Dedifferentiated amniotic fluid mesenchymal stem cell (primary cell): ENCODE results near the gene SLC28A1.
"Not testable (repeated sequence)": the region's sequence is repeated elsewhere in the genome, so short reads cannot be mapped to it uniquely, and the experiment has no call there.

Experiments
- DNase-seq: peaks from one replicate; pipeline ENCODE4 v3.0.0-alpha.2; 2016; ENCODE audit errors: extremely low spot score

SLC28A1 gene

DNA sequence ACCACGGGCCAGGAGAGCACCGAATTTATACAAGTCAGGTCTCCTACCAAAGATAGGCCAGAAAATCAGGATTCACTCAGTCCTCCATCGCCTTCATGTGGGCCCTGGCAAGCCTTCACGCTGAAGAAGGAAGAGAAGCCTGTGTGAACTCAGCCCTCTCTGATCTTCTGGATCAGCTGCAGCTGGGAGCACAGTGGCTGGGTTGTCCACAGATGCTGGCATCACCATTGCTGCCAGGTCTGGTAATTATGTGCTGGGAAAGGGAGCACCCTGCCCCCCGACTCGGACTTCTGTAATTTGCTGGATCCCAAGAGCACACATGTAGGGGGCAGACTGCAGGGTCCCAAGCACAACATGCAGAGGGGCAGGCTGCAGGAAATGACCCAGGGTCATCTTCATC is 84.8 kb downstream of the SLC28A1 start:
- no peak for DNase-seq

DNA sequence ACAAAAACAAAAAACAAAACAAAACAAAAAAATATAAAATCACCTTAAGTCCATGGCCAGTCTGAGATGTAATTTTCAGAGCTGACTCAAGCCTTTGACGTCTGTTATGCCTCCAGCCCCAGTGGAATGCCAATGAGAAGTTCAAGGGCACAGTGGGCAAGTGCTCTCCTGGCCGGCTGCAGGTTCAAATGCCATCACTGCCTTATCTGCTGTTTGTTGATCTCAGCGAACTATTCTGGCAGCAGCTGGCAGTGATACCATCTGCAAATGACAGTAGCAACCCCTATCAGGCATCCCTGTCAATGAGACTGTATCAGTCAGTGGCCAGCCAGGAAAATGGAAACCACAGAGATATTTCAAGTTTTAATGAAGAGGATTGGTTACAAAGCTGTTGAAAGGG is 86.4 kb downstream of the SLC28A1 start:
- no peak for DNase-seq

DNA sequence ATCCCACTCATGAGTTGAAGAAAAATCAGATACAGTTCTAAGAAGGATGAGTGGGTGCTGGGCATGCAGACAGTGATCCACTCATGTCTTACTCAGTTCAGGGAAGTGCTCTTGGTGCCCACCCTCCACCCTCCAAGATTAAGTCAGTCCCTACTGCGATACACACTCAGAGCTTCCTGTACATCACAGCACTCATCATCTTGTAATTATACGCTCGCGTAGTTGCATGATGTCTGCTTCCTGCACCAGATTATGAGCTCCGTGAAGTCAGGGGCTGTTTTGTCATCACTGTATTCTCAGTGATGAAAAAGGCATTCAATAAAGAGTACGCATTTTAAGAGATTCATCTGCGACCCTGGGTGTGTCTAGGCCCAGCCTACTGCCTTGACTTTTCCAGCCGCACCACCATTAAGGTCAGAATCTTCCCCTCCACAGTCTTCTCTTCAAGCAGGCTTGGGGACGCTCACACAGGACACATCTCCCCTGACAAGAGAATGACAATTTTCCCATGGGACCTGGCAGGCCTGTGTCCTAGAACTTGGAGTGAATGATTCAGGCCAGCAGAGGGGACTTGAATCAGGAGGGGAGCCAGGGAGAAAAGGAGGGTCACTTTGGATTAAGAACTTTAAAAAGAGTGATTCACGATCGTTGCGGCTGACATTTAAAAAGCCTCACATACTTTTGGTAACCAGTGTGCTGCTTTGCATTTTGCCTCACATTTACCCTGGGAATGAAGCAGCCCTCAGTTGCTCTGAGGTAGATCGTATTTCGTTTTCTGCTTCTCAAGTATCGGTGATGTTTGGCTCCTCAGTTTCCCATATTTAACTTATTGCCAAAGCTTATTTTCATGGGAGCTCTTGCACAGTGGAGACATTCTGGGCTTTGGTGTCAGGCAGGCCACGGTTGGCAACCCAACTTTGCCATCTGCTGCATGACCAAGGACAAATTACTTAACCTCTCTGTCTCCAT is 89.3 kb downstream of the SLC28A1 start:
- no peak for DNase-seq

DNA sequence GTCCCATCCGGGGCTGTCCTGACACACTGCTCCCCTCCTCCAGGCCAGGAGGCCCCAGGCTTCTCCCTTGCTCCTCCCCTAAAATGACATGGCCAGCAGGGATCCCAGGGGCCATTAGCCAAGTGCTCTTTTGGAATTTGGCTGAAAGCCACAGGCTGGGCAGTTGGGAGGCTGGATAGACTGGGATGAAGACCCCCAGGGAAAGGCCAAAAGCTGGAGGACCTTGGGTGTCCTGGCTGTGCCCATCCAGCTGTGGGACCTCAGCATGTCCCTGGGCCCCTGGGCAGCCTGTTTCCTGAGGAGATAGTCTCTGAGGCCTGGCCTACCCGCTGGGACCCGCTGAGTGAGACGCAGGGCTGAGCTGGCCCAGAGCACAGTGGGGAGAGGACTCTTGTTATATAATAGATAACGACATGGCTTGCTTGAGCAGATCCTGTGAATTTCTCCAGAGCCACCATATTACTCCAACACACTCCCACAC is 91.4 kb downstream of the SLC28A1 start:
- DNase-seq, result no peak

DNA sequence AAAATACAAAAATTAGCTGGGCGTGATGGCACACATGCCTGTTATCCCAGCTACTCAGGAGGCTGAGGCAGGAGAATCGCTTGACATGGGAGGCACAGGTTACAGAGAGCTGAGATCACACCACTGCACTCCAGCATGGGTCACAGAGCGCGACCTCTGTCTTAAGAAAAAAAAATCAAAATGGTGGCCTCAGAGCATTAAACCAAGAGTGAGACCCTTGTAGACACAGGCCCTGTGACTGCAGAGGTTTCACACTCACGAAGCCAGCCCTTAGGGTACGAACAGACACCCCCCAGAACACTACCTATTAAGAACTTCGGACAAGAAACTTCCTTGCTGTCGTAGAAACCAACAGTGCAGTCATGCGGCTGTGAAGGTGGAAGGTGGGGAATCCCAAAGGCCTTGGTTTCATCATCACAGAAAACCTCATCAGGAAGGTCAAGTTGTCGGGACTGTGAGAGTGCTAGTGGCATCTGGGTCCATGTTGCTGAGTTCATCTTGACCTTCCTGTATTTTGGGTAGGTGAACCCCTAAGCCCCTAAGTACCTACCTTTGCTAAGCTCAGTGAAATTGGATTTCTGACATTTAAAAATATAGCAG is 92.4 kb downstream of the SLC28A1 start:
- no peak for DNase-seq

DNA sequence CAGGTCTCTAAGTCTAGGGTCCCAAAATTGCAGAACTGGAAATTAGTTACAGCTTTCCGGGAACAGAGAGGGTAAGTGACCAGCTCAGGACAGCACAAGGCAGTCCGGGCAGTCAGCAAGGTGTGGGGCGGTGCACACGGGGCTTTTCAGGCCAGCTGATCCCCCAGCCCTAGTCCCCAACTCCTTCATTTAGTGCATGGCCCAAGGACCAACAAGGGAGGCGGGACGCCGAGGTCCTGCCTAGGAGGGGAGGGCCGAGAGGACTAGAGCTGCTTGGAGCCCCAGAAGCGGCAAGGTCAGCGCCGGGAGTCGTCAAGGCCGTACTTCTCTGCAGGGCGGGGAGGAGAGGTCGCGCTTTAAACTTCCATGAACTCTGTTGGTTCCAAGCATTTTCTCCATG is 95.2 kb downstream of the SLC28A1 start:
- no peak for DNase-seq

DNA sequence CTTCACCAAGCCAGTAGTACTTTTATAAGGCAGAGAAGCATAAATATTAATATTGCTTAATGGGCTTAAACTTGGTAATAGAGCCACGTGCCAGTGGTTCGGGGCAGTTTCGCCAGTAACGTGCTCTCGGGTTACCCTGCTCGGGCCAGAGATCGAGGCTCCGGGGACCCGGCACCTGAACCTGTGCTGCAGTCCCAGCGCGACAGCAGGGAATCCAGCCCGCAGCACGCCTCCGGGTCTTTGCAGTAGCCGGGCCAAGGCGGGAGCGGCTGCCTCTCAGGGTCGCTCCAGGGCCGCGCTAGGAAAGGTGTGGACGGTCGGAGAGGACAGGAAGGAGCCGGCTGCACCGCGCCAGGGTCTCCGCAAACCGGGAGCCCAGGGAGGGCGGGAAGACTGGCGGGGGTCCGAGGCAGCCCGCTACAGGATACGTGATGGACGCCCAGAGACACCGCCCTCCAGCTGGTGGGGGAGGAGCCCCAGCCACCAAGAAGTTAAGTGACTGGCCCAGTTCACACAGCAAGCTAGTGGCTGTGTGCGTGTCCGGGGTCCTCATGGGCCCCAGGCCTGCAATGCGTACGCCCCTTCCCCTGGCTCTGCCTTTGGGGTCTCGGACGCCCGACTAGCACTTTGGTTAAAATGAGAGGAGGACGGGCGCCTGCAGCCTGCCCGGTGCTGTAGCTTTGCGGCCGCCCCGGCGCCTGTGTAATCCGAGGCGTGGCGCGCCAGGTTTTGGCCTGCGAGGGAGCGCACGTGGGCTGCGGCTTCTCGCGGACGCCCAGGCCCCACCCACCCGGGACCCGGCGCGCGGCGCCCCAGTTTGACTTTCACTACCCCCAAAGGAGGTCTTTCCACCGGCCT is 96.0 kb downstream of the SLC28A1 start:
- DNase-seq, result peak; percentile 54

DNA sequence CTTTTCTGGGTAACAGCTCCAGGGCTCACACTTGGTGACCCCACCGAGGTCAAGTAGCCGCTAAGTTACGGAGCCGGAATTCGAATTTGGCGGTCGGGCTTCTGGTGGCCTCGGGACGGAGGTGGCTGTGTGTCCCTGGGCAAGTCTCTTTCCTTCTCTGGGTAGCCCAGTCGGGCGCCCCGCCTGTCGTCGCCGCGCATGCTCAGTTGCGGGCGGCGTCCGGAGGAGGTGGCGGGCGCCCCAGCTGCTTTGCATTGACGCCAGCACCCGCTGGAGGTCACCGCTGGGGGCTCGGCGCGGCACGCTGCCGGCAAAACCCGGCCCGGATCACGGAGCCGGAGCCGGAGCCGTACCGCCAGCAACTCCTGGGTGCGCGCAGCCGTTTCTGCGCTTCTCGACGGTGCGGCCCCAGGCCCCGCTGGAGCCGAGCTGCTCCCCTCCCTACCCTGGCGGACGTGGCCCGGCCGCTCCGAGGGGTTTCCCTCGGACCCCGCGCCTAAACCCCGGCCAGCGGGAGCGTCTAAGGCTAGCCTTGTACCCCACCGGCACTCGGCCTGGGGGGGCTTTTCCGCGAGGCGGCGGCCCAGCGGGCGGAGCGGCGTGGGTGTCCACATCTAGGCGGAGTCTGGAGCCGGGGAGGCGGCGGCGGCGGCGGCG is 96.7 kb downstream of the SLC28A1 start:
- peak; percentile 91 for DNase-seq

DNA sequence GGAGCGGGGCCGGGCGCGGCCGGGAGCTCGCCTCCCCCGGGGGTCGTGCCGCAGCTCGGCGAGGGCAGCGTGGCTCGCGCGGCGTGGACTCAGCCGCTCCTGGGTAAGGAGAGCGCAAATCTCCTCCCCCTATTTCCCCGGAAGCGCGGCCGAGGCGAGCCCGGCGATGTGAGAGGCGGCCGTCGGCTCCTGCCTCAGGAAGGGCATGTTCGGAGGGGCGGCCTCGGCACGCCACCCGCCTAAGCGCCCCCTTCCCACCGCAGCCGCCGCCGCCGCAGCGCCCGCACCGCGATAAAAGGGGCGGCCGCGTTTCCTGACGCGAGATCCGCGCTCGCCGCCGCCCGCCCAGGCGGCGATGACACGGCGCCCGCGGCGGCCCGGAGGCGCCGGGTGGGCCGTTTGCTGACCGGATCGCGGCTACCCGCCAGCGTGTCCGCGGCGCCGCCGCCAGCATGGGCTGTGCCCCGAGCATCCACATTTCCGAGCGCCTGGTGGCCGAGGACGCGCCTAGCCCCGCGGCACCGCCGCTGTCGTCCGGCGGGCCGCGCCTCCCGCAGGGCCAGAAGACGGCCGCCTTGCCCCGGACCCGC is 97.3 kb downstream of the SLC28A1 start, which contains the start of gene PDE8A:
PDE8A (plus strand) TSS at position 146 of the 590 bp plus-strand sequence; CDS start at position 453, 307 bp downstream.
- peak; percentile 15 for DNase-seq

DNA sequence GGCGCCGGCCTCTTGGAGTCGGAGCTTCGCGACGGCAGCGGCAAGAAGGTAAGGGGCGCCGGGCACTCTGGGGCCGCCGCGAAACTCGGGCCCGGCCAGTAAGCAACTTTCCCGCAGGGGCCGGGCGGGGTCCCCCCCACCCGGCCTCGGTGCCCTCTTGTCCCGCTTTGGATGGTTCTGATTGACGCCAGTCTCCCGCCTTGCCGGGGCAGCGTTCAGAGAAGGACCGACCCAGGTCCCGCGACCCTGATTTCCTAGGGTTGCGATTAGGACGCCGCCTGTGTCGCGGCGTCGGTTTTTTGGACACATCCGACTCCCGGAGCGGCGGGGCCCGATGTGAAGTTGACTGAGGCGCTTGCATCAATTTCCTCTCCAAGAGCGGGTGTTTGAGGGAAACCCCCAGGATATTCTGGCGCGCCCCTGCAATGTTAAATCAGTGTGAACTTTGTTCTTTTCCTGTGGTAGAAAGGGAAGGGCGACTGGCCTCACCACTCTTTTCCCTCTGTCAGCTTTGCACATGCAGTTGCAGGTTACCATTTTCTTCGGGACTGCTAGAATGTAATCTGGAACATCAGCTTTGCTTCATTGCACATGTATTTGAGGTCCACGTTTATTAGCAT is 97.9 kb downstream of the SLC28A1 start:
- DNase-seq, result no peak

DNA sequence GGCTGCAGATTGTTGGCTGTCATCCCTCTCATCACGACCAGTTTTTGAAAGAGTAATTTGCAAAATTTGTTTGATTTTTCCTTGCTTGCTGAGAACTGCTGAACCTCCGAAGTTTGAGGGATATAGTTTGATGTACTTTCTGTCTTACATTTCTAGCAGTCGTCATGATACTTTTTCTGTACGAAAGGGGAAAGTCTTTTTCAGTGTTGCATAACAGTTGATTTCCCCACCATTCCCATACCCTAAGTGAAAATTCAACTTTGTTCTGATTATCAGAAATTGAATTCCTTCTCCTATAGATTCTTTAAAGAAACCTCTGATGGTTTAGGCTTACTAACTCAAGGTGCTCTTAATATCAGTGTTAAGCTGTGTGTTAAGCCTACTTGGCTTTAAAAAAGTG is 98.8 kb downstream of the SLC28A1 start:
- no peak for DNase-seq

DNA sequence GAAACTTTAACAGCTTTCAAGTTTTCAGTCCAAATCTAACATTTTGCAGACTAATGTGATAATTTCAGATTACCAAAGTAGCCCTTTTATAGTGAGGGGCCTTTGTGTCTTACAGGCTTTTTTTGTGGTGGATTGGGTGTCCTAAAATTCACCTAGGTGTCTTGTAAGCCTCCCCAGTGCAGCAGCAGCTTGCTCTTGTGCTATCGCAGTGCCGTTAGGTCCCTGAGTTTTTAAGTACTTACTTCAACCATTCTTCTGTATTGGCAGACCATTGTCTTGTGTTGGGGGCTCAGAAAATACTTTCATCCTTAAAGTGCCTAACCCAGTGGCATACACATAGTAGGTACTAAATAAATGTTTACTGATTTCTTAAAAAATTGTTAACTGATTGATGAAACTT is 99.2 kb downstream of the SLC28A1 start:
- no peak for DNase-seq

DNA sequence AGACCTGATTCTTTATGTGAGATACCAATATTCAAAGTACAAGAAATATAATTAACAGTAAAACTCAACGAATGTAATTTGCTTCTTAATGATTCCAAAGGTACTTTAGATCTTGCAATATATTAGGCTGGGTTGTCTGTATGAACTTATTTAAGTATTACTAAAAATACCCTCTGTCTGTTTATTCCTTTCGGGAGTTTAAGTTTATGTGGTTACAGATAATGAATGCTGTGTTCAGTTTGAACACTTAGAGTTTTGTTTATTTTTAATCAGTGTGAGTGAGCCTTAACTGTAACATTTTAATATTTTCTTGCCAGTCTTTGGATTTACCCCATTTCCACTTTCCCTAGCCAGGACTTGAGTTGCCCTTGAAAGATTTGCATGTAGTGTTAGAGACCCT is 100.7 kb downstream of the SLC28A1 start:
- DNase-seq, result no peak

DNA sequence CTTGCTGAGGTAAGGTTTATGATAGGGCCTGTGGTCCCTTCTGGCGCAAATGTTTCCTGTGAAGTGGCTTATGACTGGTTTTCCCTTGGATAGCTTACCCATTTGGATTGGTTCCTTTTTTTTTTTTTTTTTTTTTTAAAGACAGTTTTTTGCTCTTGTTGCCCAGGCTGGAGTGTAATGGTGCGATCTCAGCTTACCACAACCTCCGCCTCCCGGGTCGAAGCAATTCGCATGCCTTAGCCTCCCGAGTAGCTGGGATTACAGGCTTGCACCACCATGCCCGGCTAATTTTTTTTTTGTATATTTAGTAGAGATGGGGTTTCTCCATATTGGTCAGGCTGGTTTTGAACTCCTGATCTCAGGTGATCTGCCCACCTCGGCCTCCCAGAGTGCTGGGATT is 102.9 kb downstream of the SLC28A1 start:
- DNase-seq, result not testable (repeated sequence)

DNA sequence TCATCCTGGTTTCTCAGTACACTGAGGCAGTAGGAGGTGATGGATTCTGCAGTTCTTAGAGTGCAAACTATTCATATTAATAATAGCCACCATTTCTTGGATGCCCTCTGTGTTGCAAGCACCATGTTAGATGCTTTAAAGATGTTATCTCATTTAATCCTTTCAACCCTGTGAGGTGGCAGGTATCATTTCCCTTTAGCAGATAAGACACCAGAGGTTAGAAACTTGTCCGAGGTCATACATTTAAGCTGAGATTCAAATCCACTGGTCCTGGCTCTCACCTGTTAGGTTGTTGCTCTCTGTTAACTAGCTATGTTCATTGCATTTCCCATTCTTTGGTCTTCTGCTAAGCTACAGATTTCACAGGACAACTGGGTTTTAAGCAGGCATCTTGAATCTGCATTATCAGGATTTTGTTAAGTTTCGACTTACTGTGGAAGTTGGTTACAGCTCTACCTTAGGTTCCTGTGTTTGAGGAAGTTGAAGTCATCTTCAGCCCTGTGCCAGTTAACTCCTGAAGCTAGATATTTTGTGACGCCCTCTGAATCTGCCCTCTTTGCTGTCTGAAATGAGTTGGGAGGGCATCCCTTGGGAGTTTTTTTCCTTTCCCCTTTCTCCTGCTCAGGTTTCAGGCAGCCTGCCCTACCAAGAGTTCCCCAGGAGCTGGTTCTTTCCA is 103.6 kb downstream of the SLC28A1 start:
- DNase-seq, result no peak

DNA sequence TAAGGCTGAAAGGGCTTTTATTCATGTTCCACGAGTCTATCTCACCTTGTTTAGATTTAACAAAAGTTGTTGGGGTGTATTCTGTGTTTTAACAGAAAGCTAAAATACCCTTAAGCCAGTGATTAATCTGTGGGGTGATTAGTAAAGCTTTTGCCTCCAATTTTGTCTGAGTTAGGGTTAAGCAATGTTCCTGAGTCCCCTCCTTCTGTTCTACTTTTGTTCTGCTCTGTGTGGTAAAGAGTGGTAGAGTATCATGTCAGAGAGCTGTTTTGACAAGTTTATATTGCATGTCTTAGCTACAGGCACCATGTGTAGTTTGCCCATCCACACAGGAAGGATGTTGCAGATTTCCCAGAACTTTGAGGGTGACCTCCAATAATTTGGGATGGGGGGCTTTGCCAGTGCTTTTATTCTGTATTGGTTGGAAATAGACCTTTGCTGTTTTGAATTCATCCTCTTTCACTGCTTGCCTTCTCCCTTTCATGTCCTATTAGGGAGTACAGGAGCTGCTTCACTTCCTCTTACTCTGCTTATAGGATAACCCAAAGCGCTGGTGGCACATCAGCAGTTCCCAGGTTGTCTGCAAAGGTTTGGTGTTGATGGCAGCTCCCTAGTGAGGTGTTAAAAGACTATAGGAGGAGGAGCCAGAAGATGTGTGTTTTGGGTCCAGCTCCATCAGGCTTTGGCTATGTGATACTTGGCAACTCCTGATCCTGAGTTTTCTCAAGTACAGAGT is 104.6 kb downstream of the SLC28A1 start:
- no peak for DNase-seq

DNA sequence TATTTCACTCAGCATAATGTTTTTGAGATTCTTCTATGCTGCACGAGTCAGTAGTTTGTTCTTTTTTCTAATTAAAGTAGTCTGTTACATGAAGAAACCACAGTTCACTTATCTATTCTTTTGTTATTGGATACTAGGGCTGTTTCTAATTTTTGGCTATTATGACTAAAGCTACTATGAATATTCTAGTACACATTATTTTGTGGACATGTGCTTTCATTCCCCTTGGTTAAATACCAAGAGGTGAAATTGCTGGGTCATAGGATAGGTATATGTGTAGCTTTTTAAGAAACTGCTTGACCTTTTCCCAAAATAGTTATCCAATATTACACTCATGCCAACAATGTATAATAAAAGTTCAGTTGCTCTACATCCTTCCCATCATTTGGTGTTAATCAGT is 106.0 kb downstream of the SLC28A1 start:
- no peak for DNase-seq

DNA sequence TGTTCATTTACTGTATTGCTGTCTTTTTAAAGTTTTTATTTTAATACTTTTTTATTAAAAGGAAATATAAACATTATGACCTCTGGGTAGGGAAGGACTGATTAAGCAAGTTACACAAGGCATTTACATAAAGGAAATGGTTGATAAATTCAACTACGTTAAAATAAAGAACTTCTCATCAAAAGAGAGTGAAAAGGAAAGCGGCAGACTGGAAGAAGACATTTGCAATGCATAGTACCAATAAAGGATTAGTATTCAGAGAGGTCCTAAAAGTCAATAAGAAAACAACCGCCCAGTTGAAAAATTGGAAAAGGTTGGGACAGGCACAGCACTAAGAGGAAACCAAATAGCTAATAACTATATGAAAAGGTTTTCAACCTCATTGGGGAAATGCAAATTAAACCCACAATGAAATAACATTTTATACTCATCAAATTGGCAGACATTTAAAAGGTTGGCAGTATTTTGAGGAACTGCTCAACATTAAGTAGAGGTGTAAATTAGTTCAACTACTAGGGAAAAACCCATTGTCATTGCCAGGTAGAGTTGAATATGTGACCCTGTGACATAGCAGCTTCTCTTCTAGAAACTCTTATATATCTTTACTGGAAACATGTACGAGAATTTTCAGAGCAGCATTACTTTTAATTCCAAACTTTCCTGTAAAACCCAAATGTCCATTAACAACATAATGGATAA is 106.7 kb downstream of the SLC28A1 start:
- no peak for DNase-seq
